Neural cell (in vitro differentiated cells): ENCODE measurements around the gene RASAL1. TPM values are rescaled to one million over a fixed set of nuclear protein-coding genes. Genes with fewer than 3 reads are reported as not detected.

Experiments
- H2AFZ ChIP-seq: fragments of 200-600, 300-800 bp; sonication (generic), shearing (Covaris generic); 2 replicates; pipeline ENCODE4 v1.6.0; 2014; ENCODE audit warnings: low read depth, mild to moderate bottlenecking, antibody characterized with exemption, low read length, moderate library complexity
- H3F3A ChIP-seq: fragments of 200-600 bp; shearing (Covaris generic); 2 replicates; pipeline ENCODE4 v1.6.1; 2016; ENCODE audit warnings: mild to moderate bottlenecking, moderate library complexity, mixed read lengths, antibody characterized with exemption, low read length; ENCODE audit not compliant: insufficient read depth, poor library complexity, severe bottlenecking
- H3K27ac ChIP-seq: fragments of 200-600, 300-800 bp; sonication (generic), shearing (Covaris generic); 2 replicates; pipeline ENCODE4 v1.5.1; 2014; ENCODE audit warnings: mild to moderate bottlenecking, low read length, moderate library complexity
- H3K27me3 ChIP-seq: fragments of 300-800, 200-600 bp; sonication (generic), shearing (Covaris generic); 2 replicates; pipeline ENCODE4 v1.6.0; 2014; ENCODE audit warnings: mild to moderate bottlenecking, low read depth, low read length, moderate library complexity; ENCODE audit not compliant: insufficient read depth
- H3K36me3 ChIP-seq: fragments of 300-800, 200-600 bp; sonication (generic), shearing (Covaris generic); 2 replicates; pipeline ENCODE4 v1.5.1; 2014; ENCODE audit warnings: mild to moderate bottlenecking, antibody characterized with exemption, low read length, moderate library complexity; ENCODE audit not compliant: insufficient read depth
- H3K4me2 ChIP-seq: fragments of 300-800, 200-600 bp; sonication (generic), shearing (Covaris generic); 2 replicates; pipeline ENCODE4 v1.6.0; 2014; ENCODE audit warnings: mild to moderate bottlenecking, low read length
- H3K4me3 ChIP-seq: fragments of 300-800, 200-600 bp; sonication (generic), shearing (Covaris generic); 2 replicates; pipeline ENCODE4 v1.5.1; 2014; ENCODE audit warnings: mild to moderate bottlenecking, low read length, moderate library complexity
- H3K79me2 ChIP-seq: fragments of 200-600 bp; shearing (Covaris generic); replicated peaks from 2 replicates; pipeline ENCODE4 v1.6.0; 2014; ENCODE audit warnings: mild to moderate bottlenecking, low read length, moderate library complexity; ENCODE audit not compliant: insufficient read depth
- H3K9ac ChIP-seq: fragments of 300-800, 200-600 bp; sonication (generic), shearing (Covaris generic); 2 replicates; pipeline ENCODE4 v1.6.1; 2016; ENCODE audit warnings: mild to moderate bottlenecking, low read length, mixed read lengths
- H3K9me2 ChIP-seq: fragments of 200-600 bp; shearing (Covaris generic); 2 replicates; pipeline ENCODE4 v1.6.1; 2016; ENCODE audit warnings: mild to moderate bottlenecking, low read length, mixed read lengths; ENCODE audit not compliant: insufficient read depth
- H3K9me3 ChIP-seq: fragments of 200-600, 300-800 bp; sonication (generic), shearing (Covaris generic); 2 replicates; pipeline ENCODE4 v1.6.1; 2016; ENCODE audit warnings: mild to moderate bottlenecking, mixed run types, low read length, moderate library complexity, mixed read lengths
- H4K20me1 ChIP-seq: fragments of 200-600 bp; shearing (Covaris generic); 2 replicates; pipeline ENCODE4 v1.6.1; 2016; ENCODE audit warnings: mild to moderate bottlenecking, mixed run types; ENCODE audit not compliant: insufficient read depth
- EP300 ChIP-seq: fragments of 450-650 bp; conservative IDR thresholded peaks from 2 replicates; pipeline ENCODE4 v1.6.1; 2014; ENCODE audit warnings: antibody characterized with exemption, mild to moderate bottlenecking, moderate library complexity; ENCODE audit not compliant: poor library complexity, severe bottlenecking
- EZH2 ChIP-seq: fragments of 200-600, 300-800 bp; shearing (Covaris generic), sonication (generic); IDR thresholded peaks from 2 replicates; pipeline ENCODE4 v1.6.1; 2014; ENCODE audit warnings: antibody characterized with exemption, low read length, borderline replicate concordance, mild to moderate bottlenecking; ENCODE audit not compliant: insufficient read depth, poor library complexity, severe bottlenecking
- MXI1 ChIP-seq: fragments of 450-650 bp; conservative IDR thresholded peaks from 2 replicates; pipeline ENCODE4 v1.6.1; 2014; ENCODE audit warnings: antibody characterized with exemption, mild to moderate bottlenecking; ENCODE audit not compliant: poor library complexity, severe bottlenecking
- POLR2AphosphoS5 ChIP-seq: IDR thresholded peaks from 2 replicates; pipeline ENCODE4 v1.6.1; 2012
- RAD21 ChIP-seq: fragments of 450-650 bp; conservative IDR thresholded peaks from 2 replicates; pipeline ENCODE4 v1.6.1; 2014; ENCODE audit warnings: antibody characterized with exemption, mild to moderate bottlenecking, moderate library complexity
- SMC3 ChIP-seq: fragments of 450-650 bp; conservative IDR thresholded peaks from 2 replicates; pipeline ENCODE4 v1.6.1; 2014; ENCODE audit warnings: antibody characterized with exemption, mild to moderate bottlenecking, moderate library complexity; ENCODE audit not compliant: poor library complexity
- TAF1 ChIP-seq: IDR thresholded peaks from 2 replicates; pipeline ENCODE4 v1.6.1; 2012; ENCODE audit warnings: low read depth
- polyA plus RNA-seq: library from polyadenylated mRNA; depleted of rRNA; stranded (reverse); fragments of >200 nt; gene quantifications from 2 replicates; pipeline ENCODE4 v1.2.3, GENCODE V29; 2014
- TF ChIP-seq, protein P1 (sequence below): fragments of 450-650 bp; IDR thresholded peaks from 2 replicates; pipeline ENCODE4 v1.5.1; 2014; ENCODE audit warnings: antibody characterized with exemption, mild to moderate bottlenecking, moderate library complexity; ENCODE audit not compliant: poor library complexity, severe bottlenecking
- TF ChIP-seq, protein P2 (sequence below): IDR thresholded peaks from 2 replicates; pipeline ENCODE4 v1.6.1; 2012; ENCODE audit warnings: borderline replicate concordance

RASAL1 gene
- polyA plus RNA-seq, 1 donor from 2014 or later, result 0.15 TPM

DNA sequence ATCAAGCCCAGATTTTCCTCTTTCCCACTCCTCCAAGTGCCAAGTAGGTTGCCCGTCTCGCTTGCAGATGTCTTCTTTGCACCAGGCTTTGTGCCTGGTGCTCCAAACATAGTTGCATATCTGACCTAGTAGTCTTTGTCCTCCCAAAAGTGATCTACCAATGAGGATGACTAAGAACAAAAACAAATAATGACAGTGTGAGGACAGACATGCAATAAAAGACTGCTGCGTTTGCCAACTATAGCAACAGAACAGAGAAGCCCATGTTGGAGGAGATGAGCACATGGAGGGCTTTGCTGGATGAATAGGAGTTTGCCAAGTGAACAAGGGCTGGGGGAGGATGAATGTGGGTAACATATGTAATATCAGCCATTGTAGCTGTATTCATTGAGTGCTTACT lies 63.4 kb downstream of the RASAL1 start:
- no peak overlapping the region for H3K4me2 ChIP-seq
- H3K4me3 ChIP-seq, result no peak overlapping the region
- no peaks in the 10 kb centered on the region for H3K79me2 ChIP-seq
- TF ChIP-seq EZH2, result no peak
- TF ChIP-seq EP300, result no peak
- TF ChIP-seq, protein P1, sequence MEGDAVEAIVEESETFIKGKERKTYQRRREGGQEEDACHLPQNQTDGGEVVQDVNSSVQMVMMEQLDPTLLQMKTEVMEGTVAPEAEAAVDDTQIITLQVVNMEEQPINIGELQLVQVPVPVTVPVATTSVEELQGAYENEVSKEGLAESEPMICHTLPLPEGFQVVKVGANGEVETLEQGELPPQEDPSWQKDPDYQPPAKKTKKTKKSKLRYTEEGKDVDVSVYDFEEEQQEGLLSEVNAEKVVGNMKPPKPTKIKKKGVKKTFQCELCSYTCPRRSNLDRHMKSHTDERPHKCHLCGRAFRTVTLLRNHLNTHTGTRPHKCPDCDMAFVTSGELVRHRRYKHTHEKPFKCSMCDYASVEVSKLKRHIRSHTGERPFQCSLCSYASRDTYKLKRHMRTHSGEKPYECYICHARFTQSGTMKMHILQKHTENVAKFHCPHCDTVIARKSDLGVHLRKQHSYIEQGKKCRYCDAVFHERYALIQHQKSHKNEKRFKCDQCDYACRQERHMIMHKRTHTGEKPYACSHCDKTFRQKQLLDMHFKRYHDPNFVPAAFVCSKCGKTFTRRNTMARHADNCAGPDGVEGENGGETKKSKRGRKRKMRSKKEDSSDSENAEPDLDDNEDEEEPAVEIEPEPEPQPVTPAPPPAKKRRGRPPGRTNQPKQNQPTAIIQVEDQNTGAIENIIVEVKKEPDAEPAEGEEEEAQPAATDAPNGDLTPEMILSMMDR, result no peak
- no peak for TF ChIP-seq RAD21
- TF ChIP-seq TAF1, result no peak
- TF ChIP-seq MXI1, result no peak
- TF ChIP-seq POLR2AphosphoS5, result no peak
- TF ChIP-seq SMC3, result no peak
- TF ChIP-seq, protein P2, sequence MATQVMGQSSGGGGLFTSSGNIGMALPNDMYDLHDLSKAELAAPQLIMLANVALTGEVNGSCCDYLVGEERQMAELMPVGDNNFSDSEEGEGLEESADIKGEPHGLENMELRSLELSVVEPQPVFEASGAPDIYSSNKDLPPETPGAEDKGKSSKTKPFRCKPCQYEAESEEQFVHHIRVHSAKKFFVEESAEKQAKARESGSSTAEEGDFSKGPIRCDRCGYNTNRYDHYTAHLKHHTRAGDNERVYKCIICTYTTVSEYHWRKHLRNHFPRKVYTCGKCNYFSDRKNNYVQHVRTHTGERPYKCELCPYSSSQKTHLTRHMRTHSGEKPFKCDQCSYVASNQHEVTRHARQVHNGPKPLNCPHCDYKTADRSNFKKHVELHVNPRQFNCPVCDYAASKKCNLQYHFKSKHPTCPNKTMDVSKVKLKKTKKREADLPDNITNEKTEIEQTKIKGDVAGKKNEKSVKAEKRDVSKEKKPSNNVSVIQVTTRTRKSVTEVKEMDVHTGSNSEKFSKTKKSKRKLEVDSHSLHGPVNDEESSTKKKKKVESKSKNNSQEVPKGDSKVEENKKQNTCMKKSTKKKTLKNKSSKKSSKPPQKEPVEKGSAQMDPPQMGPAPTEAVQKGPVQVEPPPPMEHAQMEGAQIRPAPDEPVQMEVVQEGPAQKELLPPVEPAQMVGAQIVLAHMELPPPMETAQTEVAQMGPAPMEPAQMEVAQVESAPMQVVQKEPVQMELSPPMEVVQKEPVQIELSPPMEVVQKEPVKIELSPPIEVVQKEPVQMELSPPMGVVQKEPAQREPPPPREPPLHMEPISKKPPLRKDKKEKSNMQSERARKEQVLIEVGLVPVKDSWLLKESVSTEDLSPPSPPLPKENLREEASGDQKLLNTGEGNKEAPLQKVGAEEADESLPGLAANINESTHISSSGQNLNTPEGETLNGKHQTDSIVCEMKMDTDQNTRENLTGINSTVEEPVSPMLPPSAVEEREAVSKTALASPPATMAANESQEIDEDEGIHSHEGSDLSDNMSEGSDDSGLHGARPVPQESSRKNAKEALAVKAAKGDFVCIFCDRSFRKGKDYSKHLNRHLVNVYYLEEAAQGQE, result no peak
- H2AFZ ChIP-seq, result no peak overlapping the region
- H3K27ac ChIP-seq, result no peak overlapping the region
- H3K9ac ChIP-seq, result no peak overlapping the region
- no peaks in the 10 kb centered on the region for H3K36me3 ChIP-seq
- H4K20me1 ChIP-seq, result peaks cover 17% of the 10 kb centered on the region
- H3K27me3 ChIP-seq, result peaks cover 4% of the 10 kb centered on the region
- H3K9me3 ChIP-seq, result no peaks in the 10 kb centered on the region
- H3K9me2 ChIP-seq, result no peaks in the 10 kb centered on the region
- H3F3A ChIP-seq, result no peaks in the 10 kb centered on the region

DNA sequence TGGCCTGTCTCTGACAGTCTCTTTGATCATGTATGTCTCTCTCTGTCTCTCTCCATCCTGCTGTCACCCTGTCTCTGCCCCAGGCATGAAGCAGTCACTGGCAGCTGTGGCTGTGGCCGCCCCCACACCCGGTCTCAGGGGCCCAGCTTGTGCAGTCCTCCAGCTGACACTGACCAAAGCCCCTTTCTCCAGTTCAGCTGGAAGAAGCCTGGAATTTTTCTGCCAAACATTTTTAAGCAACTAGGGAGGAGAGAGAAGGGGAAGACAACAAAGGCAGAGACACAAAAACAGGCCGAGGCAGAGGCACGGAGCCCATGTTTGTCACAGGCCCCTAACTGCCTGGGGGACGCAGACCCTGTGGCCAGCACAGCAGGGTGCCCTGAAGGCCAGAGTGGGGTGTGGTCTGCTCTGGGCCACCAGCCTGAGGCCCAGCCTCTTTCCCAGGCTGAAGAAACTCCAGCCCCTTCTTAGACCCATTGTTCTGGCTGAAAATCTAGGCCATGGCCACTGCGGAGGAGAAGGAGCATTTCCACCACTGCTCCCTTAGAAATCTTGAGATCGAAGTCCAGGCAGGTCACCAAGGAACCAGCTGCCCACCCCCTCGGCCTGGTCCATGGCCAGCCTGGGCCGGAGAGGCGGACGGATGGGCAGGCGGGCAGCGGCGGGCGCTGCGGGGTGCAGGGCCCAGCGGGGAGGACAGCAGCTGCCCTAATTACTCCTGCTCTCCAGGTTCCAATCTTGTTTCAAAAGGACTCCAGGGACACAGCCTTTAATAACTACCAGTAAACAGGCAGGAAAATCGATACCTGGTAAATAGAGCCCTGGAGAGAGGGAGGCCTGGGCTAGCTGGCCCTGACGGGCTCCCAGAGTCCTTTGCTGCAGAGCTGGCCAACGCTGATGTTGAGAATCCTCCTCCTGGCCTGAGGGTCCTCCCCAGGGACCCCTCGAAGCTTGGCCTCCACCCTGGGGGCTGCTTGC lies 64.1 kb downstream of the RASAL1 start:
- no peak overlapping the region for H3K27ac ChIP-seq
- no peaks in the 10 kb centered on the region for H3K36me3 ChIP-seq
- no peaks in the 10 kb centered on the region for H3K27me3 ChIP-seq
- H3K9ac ChIP-seq, result no peak overlapping the region
- peaks cover 17% of the 10 kb centered on the region for H4K20me1 ChIP-seq
- H3K79me2 ChIP-seq, result no peaks in the 10 kb centered on the region
- H3K4me3 ChIP-seq, result no peak overlapping the region
- no peaks in the 10 kb centered on the region for H3F3A ChIP-seq
- no peak overlapping the region for H3K4me2 ChIP-seq
- H3K9me2 ChIP-seq, result no peaks in the 10 kb centered on the region
- H3K9me3 ChIP-seq, result no peaks in the 10 kb centered on the region
- TF ChIP-seq RAD21 (no peak), EZH2 (no peak), EP300 (no peak), SMC3 (no peak), TAF1 (no peak), MXI1 (no peak), POLR2AphosphoS5 (no peak)
- TF ChIP-seq, protein P1, result no peak
- TF ChIP-seq, protein P2, result no peak
- no peak overlapping the region for H2AFZ ChIP-seq
